Measurements from ENCODE around the gene PAK6. TPM values are rescaled to one million over a fixed set of nuclear protein-coding genes. Genes with fewer than 3 reads are reported as not detected.

The PAK6 gene
- total and polyA plus RNA-seq, 2 experiments from 2014 or later, result 2.4 to 20.0 TPM

DNA sequence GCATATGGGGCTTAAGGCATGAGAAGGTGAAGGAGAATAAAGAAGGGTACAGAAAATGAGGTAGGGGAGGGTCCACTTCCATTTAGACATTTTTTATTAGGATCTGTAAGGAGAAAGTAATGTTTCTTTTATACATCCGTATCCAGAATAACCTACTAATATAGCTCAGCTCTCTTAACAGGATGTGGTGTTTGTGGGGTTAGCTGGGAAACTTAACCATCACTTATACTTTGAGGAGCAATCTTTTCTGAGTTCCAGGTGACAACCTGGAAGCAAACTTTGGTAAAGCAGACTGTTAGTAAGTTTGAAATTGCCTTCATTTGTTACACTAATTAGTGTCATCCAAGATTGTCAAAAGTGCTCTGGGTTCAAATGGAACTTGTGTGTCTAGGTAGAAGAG, 41.4 kb upstream of the PAK6 start (continued):
- TF ChIP-seq, protein P1, sequence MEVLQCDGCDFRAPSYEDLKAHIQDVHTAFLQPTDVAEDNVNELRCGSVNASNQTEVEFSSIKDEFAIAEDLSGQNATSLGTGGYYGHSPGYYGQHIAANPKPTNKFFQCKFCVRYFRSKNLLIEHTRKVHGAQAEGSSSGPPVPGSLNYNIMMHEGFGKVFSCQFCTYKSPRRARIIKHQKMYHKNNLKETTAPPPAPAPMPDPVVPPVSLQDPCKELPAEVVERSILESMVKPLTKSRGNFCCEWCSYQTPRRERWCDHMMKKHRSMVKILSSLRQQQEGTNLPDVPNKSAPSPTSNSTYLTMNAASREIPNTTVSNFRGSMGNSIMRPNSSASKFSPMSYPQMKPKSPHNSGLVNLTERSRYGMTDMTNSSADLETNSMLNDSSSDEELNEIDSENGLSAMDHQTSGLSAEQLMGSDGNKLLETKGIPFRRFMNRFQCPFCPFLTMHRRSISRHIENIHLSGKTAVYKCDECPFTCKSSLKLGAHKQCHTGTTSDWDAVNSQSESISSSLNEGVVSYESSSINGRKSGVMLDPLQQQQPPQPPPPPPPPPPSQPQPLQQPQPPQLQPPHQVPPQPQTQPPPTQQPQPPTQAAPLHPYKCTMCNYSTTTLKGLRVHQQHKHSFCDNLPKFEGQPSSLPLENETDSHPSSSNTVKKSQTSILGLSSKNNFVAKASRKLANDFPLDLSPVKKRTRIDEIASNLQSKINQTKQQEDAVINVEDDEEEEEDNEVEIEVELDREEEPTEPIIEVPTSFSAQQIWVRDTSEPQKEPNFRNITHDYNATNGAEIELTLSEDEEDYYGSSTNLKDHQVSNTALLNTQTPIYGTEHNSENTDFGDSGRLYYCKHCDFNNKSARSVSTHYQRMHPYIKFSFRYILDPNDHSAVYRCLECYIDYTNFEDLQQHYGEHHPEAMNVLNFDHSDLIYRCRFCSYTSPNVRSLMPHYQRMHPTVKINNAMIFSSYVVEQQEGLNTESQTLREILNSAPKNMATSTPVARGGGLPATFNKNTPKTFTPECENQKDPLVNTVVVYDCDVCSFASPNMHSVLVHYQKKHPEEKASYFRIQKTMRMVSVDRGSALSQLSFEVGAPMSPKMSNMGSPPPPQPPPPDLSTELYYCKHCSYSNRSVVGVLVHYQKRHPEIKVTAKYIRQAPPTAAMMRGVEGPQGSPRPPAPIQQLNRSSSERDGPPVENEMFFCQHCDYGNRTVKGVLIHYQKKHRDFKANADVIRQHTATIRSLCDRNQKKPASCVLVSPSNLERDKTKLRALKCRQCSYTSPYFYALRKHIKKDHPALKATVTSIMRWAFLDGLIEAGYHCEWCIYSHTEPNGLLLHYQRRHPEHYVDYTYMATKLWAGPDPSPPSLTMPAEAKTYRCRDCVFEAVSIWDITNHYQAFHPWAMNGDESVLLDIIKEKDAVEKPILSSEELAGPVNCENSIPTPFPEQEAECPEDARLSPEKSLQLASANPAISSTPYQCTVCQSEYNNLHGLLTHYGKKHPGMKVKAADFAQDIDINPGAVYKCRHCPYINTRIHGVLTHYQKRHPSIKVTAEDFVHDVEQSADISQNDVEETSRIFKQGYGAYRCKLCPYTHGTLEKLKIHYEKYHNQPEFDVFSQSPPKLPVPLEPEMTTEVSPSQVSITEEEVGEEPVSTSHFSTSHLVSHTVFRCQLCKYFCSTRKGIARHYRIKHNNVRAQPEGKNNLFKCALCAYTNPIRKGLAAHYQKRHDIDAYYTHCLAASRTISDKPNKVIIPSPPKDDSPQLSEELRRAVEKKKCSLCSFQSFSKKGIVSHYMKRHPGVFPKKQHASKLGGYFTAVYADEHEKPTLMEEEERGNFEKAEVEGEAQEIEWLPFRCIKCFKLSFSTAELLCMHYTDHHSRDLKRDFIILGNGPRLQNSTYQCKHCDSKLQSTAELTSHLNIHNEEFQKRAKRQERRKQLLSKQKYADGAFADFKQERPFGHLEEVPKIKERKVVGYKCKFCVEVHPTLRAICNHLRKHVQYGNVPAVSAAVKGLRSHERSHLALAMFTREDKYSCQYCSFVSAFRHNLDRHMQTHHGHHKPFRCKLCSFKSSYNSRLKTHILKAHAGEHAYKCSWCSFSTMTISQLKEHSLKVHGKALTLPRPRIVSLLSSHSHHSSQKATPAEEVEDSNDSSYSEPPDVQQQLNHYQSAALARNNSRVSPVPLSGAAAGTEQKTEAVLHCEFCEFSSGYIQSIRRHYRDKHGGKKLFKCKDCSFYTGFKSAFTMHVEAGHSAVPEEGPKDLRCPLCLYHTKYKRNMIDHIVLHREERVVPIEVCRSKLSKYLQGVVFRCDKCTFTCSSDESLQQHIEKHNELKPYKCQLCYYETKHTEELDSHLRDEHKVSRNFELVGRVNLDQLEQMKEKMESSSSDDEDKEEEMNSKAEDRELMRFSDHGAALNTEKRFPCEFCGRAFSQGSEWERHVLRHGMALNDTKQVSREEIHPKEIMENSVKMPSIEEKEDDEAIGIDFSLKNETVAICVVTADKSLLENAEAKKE (CRISPR knock-in tag; IDR thresholded peaks at IDR 0.05), result no peak
- TF ChIP-seq POLR2AphosphoS5 (IDR thresholded peaks at IDR 0.05; ENCODE audit: low read depth) (no peak), JUNB (IDR thresholded peaks at IDR 0.05; ENCODE audit: unreplicated experiment) (no peak), EZH2 (IDR thresholded peaks at IDR 0.05; ENCODE audit: low read depth, unreplicated experiment) (no peak), ZNF114 (CRISPR knock-in tag; IDR thresholded peaks at IDR 0.05) (no peak), ZNF331 (CRISPR knock-in tag; IDR thresholded peaks at IDR 0.05; ENCODE audit: low read depth) (no peak)
- TF ChIP-seq, protein P2, sequence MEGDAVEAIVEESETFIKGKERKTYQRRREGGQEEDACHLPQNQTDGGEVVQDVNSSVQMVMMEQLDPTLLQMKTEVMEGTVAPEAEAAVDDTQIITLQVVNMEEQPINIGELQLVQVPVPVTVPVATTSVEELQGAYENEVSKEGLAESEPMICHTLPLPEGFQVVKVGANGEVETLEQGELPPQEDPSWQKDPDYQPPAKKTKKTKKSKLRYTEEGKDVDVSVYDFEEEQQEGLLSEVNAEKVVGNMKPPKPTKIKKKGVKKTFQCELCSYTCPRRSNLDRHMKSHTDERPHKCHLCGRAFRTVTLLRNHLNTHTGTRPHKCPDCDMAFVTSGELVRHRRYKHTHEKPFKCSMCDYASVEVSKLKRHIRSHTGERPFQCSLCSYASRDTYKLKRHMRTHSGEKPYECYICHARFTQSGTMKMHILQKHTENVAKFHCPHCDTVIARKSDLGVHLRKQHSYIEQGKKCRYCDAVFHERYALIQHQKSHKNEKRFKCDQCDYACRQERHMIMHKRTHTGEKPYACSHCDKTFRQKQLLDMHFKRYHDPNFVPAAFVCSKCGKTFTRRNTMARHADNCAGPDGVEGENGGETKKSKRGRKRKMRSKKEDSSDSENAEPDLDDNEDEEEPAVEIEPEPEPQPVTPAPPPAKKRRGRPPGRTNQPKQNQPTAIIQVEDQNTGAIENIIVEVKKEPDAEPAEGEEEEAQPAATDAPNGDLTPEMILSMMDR (conservative IDR thresholded peaks at IDR 0.05; ENCODE audit: low read depth in 2 of 2), result no peak
- TF ChIP-seq, protein P3, sequence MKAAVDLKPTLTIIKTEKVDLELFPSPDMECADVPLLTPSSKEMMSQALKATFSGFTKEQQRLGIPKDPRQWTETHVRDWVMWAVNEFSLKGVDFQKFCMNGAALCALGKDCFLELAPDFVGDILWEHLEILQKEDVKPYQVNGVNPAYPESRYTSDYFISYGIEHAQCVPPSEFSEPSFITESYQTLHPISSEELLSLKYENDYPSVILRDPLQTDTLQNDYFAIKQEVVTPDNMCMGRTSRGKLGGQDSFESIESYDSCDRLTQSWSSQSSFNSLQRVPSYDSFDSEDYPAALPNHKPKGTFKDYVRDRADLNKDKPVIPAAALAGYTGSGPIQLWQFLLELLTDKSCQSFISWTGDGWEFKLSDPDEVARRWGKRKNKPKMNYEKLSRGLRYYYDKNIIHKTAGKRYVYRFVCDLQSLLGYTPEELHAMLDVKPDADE (IDR thresholded peaks at IDR 0.05), result no peak

All from GM23338 (cell line).